HG02938 (cell line): Measurements from ENCODE around the gene KCNH3.
"Not testable (repeated sequence)": the region's sequence is repeated elsewhere in the genome, so short reads cannot be mapped to it uniquely, and the experiment has no call there.

ENCODE experiments used
- ATAC-seq: cut with Tn5 transposase; IDR thresholded peaks from one replicate; pipeline ENCODE4 v1.9.1; 2021; ENCODE audit warnings: mild to moderate bottlenecking, moderate library complexity; ENCODE audit not compliant: unreplicated experiment

The KCNH3 gene

GRCh38 chr12:49583366-49584094, 44.7 kb downstream of the KCNH3 start:
- no peak for ATAC-seq

- ATAC-seq, result no peak
Measured at GRCh38 chr12:49584591-49584990, 45.8 kb downstream of the KCNH3 start.

- ATAC-seq, result no peak
Measured at GRCh38 chr12:49585477-49586459, 46.9 kb downstream of the KCNH3 start.

- no peak for ATAC-seq
Measured at GRCh38 chr12:49587174-49587908, 48.5 kb downstream of the KCNH3 start.

- ATAC-seq, result no peak
Measured at GRCh38 chr12:49588281-49588680, 49.5 kb downstream of the KCNH3 start.

- ATAC-seq, result no peak
Measured at GRCh38 chr12:49588721-49589516, 50.1 kb downstream of the KCNH3 start.

- no peak for ATAC-seq
Measured at GRCh38 chr12:49598527-49598926, 59.7 kb downstream of the KCNH3 start.

- no peak for ATAC-seq
Measured at GRCh38 chr12:49599961-49600360, 61.1 kb downstream of the KCNH3 start.

- no peak for ATAC-seq
Measured at GRCh38 chr12:49603721-49604120, 64.9 kb downstream of the KCNH3 start.

- ATAC-seq, result no peak
Measured at GRCh38 chr12:49604856-49605255, 66.0 kb downstream of the KCNH3 start.

GRCh38 chr12:49605539-49605938, 66.7 kb downstream of the KCNH3 start, which contains the start of gene FAM186B:
Gene FAM186B, minus strand, starts transcription at chr12:49605639. Its CDS starts 162 bp downstream, at chr12:49605477.
- ATAC-seq, result not testable (repeated sequence)
